Progenitor cell of endocrine pancreas (in vitro differentiated cells): Measurements from ENCODE around the gene TBC1D16. TPM values are rescaled to one million over a fixed set of nuclear protein-coding genes. Genes with fewer than 3 reads are reported as not detected.

ENCODE experiments used
- DNase-seq: peaks from one replicate; pipeline ENCODE4 v3.0.0; 2021; ENCODE audit warnings: low spot score; ENCODE audit not compliant: unreplicated experiment
- H3K27ac Mint-ChIP-seq: 2 replicates; pipeline ENCODE4 v1.8.0; 2021; ENCODE audit warnings: mild to moderate bottlenecking, moderate library complexity, mixed read lengths
- H3K27me3 Mint-ChIP-seq: 2 replicates; pipeline ENCODE4 v1.8.0; 2021; ENCODE audit warnings: mixed read lengths
- H3K36me3 Mint-ChIP-seq: 2 replicates; pipeline ENCODE4 v1.8.0; 2022; ENCODE audit warnings: mixed read lengths; ENCODE audit not compliant: insufficient read depth
- H3K4me1 Mint-ChIP-seq: 2 replicates; pipeline ENCODE4 v1.8.0; 2021; ENCODE audit warnings: low read depth, mixed read lengths
- H3K4me3 Mint-ChIP-seq: 2 replicates; pipeline ENCODE4 v1.8.0; 2021; ENCODE audit warnings: low read depth, mild to moderate bottlenecking, moderate library complexity, mixed read lengths
- H3K9me3 Mint-ChIP-seq: 2 replicates; pipeline ENCODE4 v1.8.0; 2021; ENCODE audit warnings: low read depth, mixed read lengths
- total RNA-seq: library from RNA; stranded (reverse); gene quantifications from 2 replicates; pipeline ENCODE4 v1.2.1, GENCODE V29; 2021
- TF ChIP-seq, protein P1 (sequence below): fragments of 200-600 bp; sonication (generic); IDR thresholded peaks from one replicate; pipeline ENCODE4 v1.5.0; 2021; ENCODE audit warnings: antibody characterized with exemption, mild to moderate bottlenecking; ENCODE audit not compliant: unreplicated experiment

TBC1D16 gene
- total RNA-seq, 1 donor from 2014 or later, result 85.1 TPM

DNA sequence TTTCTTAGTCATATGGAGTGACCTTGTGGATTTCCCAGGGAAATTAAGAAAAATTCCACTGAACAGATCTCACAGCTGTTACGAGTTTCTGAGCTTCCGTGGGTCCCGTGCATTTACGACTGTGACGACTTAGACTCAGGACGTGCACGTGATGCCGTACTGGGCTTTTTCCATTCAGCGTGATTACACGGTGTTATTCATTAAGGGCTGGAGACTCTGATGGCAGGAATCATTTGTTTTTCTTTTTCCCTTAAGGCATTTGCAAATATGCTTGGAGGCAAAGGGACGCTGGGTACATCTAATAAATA lies 57.2 kb downstream of the TBC1D16 start:
- H3K9me3 Mint-ChIP-seq, result no peaks in the 10 kb centered on the region
- TF ChIP-seq, protein P1, sequence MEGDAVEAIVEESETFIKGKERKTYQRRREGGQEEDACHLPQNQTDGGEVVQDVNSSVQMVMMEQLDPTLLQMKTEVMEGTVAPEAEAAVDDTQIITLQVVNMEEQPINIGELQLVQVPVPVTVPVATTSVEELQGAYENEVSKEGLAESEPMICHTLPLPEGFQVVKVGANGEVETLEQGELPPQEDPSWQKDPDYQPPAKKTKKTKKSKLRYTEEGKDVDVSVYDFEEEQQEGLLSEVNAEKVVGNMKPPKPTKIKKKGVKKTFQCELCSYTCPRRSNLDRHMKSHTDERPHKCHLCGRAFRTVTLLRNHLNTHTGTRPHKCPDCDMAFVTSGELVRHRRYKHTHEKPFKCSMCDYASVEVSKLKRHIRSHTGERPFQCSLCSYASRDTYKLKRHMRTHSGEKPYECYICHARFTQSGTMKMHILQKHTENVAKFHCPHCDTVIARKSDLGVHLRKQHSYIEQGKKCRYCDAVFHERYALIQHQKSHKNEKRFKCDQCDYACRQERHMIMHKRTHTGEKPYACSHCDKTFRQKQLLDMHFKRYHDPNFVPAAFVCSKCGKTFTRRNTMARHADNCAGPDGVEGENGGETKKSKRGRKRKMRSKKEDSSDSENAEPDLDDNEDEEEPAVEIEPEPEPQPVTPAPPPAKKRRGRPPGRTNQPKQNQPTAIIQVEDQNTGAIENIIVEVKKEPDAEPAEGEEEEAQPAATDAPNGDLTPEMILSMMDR, result no peak
- H3K4me3 Mint-ChIP-seq, result no peak overlapping the region
- H3K4me1 Mint-ChIP-seq, result peaks cover 2% of the 10 kb centered on the region
- DNase-seq, result no peak
- peaks cover 6% of the 10 kb centered on the region for H3K36me3 Mint-ChIP-seq
- H3K27me3 Mint-ChIP-seq, result no peaks in the 10 kb centered on the region
- H3K27ac Mint-ChIP-seq, result no peak overlapping the region

DNA sequence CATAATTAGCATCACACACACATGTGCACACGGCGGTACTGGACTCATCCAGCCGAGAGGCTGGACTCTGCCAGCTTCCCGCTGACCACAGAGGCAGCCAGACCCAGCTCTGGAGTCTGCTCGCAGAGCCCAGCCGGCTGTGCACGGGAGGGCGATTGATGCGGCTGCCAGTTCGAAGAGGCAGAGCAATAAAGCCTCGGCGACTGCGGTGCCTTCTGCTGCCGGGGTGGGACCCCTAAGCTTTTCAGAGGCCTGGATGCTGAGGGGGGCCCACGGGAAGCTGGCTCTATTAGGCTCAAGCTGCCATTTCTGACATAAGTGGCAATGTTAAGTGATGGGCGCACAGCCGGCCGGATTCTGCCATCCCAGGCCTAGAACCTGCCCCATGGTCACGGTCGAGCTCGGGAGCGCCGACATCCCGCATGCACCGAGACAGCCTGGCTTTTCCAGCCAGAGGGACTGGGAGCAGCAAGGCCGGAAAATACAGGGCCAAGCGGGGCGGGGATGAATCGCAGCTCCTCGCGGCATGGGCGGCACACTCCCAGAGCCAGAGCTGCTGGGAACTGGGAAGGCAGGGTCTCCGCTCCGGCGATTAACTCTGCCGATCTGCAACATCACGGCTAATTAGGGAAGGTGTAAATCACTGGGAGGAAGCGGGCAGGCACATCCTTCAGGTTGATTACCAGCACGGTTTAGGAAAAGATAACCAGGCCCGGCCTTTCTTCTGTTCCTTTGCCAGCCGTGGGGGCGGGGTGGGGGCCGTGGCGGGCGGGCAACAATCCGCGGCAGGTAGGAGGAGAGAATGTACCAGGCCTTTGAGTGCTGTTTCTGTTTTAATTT lies 57.7 kb downstream of the TBC1D16 start:
- Mint-ChIP-seq H3K36me3 (peaks cover 6% of the 10 kb centered on the region), H3K4me3 (no peak overlapping the region), H3K9me3 (no peaks in the 10 kb centered on the region), H3K27ac (no peak overlapping the region), H3K27me3 (no peaks in the 10 kb centered on the region), H3K4me1 (peaks cover 2% of the 10 kb centered on the region)
- TF ChIP-seq, protein P1, result no peak
- DNase-seq, result no peak

DNA sequence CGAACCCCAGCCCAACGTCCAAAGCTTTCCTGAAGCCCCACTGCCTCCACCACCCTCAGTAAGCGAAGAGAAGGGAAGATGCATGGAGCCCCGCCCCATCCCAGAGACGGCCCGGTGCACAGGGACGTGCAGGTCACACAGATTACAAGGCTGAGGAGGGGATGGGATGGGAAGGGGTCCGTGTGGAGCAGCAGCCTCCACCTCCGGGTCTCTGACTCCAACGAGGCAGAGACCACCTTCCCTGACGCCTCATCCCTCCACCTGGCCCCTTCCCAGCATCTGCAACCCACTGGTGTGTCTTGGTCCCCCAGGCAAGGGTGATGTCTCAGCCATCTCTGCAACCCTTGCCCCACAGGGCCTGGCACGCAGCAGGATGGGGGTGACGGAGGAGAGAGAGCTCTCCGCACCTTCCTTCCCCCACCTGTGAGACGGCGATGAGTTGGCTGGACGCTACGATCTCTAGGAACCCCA lies 58.5 kb downstream of the TBC1D16 start:
- Mint-ChIP-seq H3K27ac (no peak overlapping the region), H3K4me3 (no peak overlapping the region), H3K9me3 (no peaks in the 10 kb centered on the region), H3K4me1 (peaks cover 2% of the 10 kb centered on the region), H3K36me3 (peaks cover 8% of the 10 kb centered on the region), H3K27me3 (no peaks in the 10 kb centered on the region)
- DNase-seq, result no peak
- TF ChIP-seq, protein P1, result no peak

DNA sequence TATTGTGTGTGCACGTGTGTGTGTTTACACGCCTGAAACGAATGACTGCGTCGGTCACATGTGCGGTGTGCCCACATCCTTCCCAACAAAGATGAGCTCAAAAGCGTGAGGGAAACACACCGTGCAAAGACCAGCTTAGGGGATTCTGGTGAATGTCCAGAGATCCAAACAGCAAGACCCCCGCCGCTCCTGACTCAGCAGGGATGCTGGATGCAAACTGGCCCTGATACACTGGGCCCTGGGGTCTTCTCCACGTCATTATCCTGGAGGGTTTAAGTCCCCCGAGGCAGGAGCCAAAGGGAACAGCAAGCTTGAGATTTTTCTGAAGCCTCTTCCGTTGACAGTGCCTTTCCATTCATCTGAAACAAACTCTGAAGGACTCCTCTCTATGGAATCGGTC lies 59.2 kb downstream of the TBC1D16 start:
- Mint-ChIP-seq H3K9me3 (no peaks in the 10 kb centered on the region), H3K4me3 (no peak overlapping the region), H3K4me1 (peaks cover 2% of the 10 kb centered on the region), H3K27ac (no peak overlapping the region), H3K27me3 (no peaks in the 10 kb centered on the region), H3K36me3 (peaks cover 11% of the 10 kb centered on the region)
- no peak for DNase-seq
- TF ChIP-seq, protein P1, result no peak

DNA sequence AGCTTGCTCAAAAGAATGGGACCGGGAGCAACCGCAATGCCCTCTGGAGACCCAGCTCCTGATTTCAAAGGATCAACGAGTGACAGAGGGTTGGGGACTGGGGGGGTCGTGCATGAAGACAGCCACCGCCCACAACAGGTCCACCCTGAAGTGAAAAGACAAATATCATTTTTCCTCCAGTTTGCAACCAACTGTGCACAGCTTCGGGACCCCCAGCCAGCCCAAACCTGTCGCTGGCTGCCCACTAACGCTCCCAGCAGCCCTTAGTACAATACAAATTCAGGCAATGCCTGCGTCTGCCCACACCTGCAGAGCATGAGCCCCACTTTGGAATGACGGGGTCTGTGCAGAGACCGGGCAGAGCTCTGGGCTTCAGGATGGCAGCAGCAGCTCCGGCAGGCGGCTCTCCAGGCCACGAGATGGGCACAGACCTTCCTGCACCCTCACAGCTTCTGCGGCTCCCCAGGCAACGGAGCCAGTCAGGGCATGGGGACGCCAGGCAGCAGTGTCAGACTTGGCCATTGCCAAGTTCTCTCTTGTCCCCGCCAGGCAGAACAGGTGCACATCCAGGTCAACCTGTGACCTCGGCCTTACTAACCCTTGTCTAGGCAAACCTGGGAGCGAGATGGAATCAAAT lies 60.1 kb downstream of the TBC1D16 start:
- no peaks in the 10 kb centered on the region for H3K9me3 Mint-ChIP-seq
- TF ChIP-seq, protein P1, result no peak
- peaks cover 7% of the 10 kb centered on the region for H3K36me3 Mint-ChIP-seq
- H3K27me3 Mint-ChIP-seq, result no peaks in the 10 kb centered on the region
- no peak overlapping the region for H3K27ac Mint-ChIP-seq
- no peak for DNase-seq
- H3K4me3 Mint-ChIP-seq, result no peak overlapping the region
- H3K4me1 Mint-ChIP-seq, result peaks cover under 1% of the 10 kb centered on the region
